ENCODE measurements around the gene AP1G2. TPM values are rescaled to one million over a fixed set of nuclear protein-coding genes. Genes with fewer than 3 reads are reported as not detected.

AP1G2 gene
- total and polyA plus RNA-seq, 2 of the 13 experiments (the other 11 are each of a cell fraction or from before 2014, with no cell fraction given), result 96.9 to 611 TPM

- TF ChIP-seq SRSF1 (optimal IDR thresholded peaks at IDR 0.05; ENCODE audit: low read depth, low read length) (no peak), ZNF331 (CRISPR knock-in tag; IDR thresholded peaks at IDR 0.05) (peak; percentile 40; the same call in 1 of the 2 replicates), ZNF7 (CRISPR knock-in tag; IDR thresholded peaks at IDR 0.05) (no peak), MYNN (CRISPR knock-in tag; IDR thresholded peaks at IDR 0.05; ENCODE audit: low read depth) (no peak), SIX4 (CRISPR knock-in tag; IDR thresholded peaks at IDR 0.05) (peak; percentile 75), NFATC3 (CRISPR knock-in tag; IDR thresholded peaks at IDR 0.05) (no peak), HDAC1 (CRISPR knock-in tag; IDR thresholded peaks at IDR 0.05) (no peak; the same call in 1 of the 2 replicates), HOXD1 (CRISPR knock-in tag; IDR thresholded peaks at IDR 0.05) (peak; percentile 69; the same call in 1 of the 2 replicates), IRF9 (CRISPR knock-in tag; IDR thresholded peaks at IDR 0.05; ENCODE audit: borderline replicate concordance) (peak; percentile 89), ZNF772 (CRISPR knock-in tag; IDR thresholded peaks at IDR 0.05) (peak; percentile 35; the same call in 1 of the 2 replicates), MAZ (IDR thresholded peaks at IDR 0.05; ENCODE audit: borderline replicate concordance, low read depth, low read length) (no peak), MAZ (CRISPR knock-in tag; IDR thresholded peaks at IDR 0.05; ENCODE audit: low read depth) (peak; percentile 35), SAFB2 (CRISPR knock-in tag; IDR thresholded peaks at IDR 0.05; ENCODE audit: borderline replicate concordance, low read depth) (no peak), CBX2 (IDR thresholded peaks at IDR 0.05; ENCODE audit: low read depth, low read length) (no peak), CBX2 (CRISPR knock-in tag; IDR thresholded peaks at IDR 0.05; ENCODE audit: low read depth) (no peak), RAD21 (CRISPR knock-in tag; IDR thresholded peaks at IDR 0.05) (no peak), ZNF543 (CRISPR knock-in tag; IDR thresholded peaks at IDR 0.05) (no peak), GLI4 (CRISPR knock-in tag; IDR thresholded peaks at IDR 0.05; ENCODE audit: borderline replicate concordance) (peak; percentile 63; the same call in 1 of the 2 replicates), ATF1 (CRISPR knock-in tag; IDR thresholded peaks at IDR 0.05) (no peak), MLLT10 (CRISPR knock-in tag; IDR thresholded peaks at IDR 0.05) (no peak), ZNF546 (CRISPR knock-in tag; conservative IDR thresholded peaks at IDR 0.05) (no peak), HMGXB3 (CRISPR knock-in tag; IDR thresholded peaks at IDR 0.05; ENCODE audit: borderline replicate concordance) (peak; percentile 81), JUN (CRISPR knock-in tag; IDR thresholded peaks at IDR 0.05) (peak; percentile 97), NFE2L2 (IDR thresholded peaks at IDR 0.05; ENCODE audit: low read length) (no peak), ZNF552 (CRISPR knock-in tag; IDR thresholded peaks at IDR 0.05; ENCODE audit: borderline replicate concordance) (no peak), DR1 (CRISPR knock-in tag; IDR thresholded peaks at IDR 0.05) (no peak)
These were observed 34.8 kb upstream of the AP1G2 start (continued) for GRCh38 chr14:23602181-23603095.
